Activated B cell treated with CpG ODN at 0.5 μM for 24 hours (primary cell): ENCODE measurements around the gene BLM. TPM values are rescaled to one million over a fixed set of nuclear protein-coding genes. Genes with fewer than 3 reads are reported as not detected.
"Not testable (repeated sequence)": the region's sequence is repeated elsewhere in the genome, so short reads cannot be mapped to it uniquely, and the experiment has no call there.

Experiments
- ATAC-seq: fragments of 200-7000 bp; cut with Tn5 transposase; one replicate; pipeline ENCODE4 v1.10.0; 2021; ENCODE audit warnings: low read depth, mild to moderate bottlenecking, moderate library complexity
- CTCF ChIA-PET: fragments of 350-600 bp; sonication (Branson Sonifier 250); formaldehyde crosslinking; loops from one replicate; lab custom pipeline; 2021; ENCODE audit warnings: antibody characterized with exemption; lab: Charles Lee
- POLR2A ChIA-PET: fragments of 350-600 bp; sonication (Branson Sonifier 250); formaldehyde crosslinking; loops from one replicate; lab custom pipeline; 2021; ENCODE audit warnings: antibody characterized with exemption; lab: Charles Lee
- DNase-seq: peaks from one replicate; pipeline ENCODE4 v3.0.0; 2022
- H3K27ac Mint-ChIP-seq: one replicate; pipeline ENCODE4 v1.8.0; 2020; ENCODE audit warnings: mixed read lengths
- H3K27me3 Mint-ChIP-seq: one replicate; pipeline ENCODE4 v1.8.0; 2021; ENCODE audit warnings: mixed read lengths
- H3K36me3 Mint-ChIP-seq: one replicate; pipeline ENCODE4 v1.8.0; 2021; ENCODE audit warnings: low read depth, mixed read lengths
- H3K4me1 Mint-ChIP-seq: one replicate; pipeline ENCODE4 v1.8.0; 2021; ENCODE audit warnings: mixed read lengths
- H3K4me3 Mint-ChIP-seq: one replicate; pipeline ENCODE4 v1.8.0; 2020; ENCODE audit warnings: mild to moderate bottlenecking, mixed read lengths
- H3K9me3 Mint-ChIP-seq: one replicate; pipeline ENCODE4 v1.8.0; 2020; ENCODE audit warnings: mixed read lengths
- intact Hi-C: fragments of 100-400 bp; cut with micrococcal nuclease; formaldehyde crosslinking; loops from one replicate; pipeline ENCODE4 v1.15.1; 2024
- total RNA-seq: library from RNA; stranded (reverse); gene quantifications from 2 replicates; pipeline ENCODE4 v1.2.3, GENCODE V29; 2022
- TF ChIP-seq, protein P1 (sequence below): fragments of 200-600 bp; IDR thresholded peaks from one replicate; pipeline ENCODE4 v1.8.0; 2022; ENCODE audit warnings: antibody characterized with exemption, mild to moderate bottlenecking

Gene BLM
- total RNA-seq, 1 donor from 2014 or later, result 23.4 TPM

DNA sequence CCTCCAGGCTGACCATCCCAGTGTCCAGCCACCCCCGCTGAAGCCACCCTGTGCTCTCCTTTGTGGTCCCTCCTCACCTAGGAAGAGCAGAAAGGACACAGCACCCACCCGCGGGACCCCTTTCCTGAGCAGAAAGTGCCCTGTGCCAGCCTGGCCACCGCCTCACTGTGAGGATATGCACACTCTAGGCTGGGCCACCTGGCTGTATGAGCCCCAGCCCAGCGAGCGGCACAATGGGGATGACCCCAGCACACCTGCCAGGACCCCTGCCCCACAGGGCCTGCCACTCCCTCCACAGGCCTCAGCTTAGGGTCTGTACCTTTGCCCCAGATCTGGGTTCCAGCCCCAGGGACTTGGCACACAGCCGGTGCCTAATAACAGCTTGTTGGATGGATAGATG lies 103.3 kb downstream of the BLM start:
- Mint-ChIP-seq H3K27me3 (no peaks in the 10 kb centered on the region), H3K9me3 (no peaks in the 10 kb centered on the region), H3K36me3 (peaks cover under 1% of the 10 kb centered on the region), H3K27ac (no peak overlapping the region), H3K4me3 (no peak overlapping the region), H3K4me1 (peaks cover 40% of the 10 kb centered on the region)
- CTCF ChIA-PET, result no interaction called here
- intact Hi-C loops, result no loop called here
- POLR2A ChIA-PET, result no interaction called here
- DNase-seq, result no peak
- TF ChIP-seq, protein P1, sequence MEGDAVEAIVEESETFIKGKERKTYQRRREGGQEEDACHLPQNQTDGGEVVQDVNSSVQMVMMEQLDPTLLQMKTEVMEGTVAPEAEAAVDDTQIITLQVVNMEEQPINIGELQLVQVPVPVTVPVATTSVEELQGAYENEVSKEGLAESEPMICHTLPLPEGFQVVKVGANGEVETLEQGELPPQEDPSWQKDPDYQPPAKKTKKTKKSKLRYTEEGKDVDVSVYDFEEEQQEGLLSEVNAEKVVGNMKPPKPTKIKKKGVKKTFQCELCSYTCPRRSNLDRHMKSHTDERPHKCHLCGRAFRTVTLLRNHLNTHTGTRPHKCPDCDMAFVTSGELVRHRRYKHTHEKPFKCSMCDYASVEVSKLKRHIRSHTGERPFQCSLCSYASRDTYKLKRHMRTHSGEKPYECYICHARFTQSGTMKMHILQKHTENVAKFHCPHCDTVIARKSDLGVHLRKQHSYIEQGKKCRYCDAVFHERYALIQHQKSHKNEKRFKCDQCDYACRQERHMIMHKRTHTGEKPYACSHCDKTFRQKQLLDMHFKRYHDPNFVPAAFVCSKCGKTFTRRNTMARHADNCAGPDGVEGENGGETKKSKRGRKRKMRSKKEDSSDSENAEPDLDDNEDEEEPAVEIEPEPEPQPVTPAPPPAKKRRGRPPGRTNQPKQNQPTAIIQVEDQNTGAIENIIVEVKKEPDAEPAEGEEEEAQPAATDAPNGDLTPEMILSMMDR, result no peak
- no peak for ATAC-seq

DNA sequence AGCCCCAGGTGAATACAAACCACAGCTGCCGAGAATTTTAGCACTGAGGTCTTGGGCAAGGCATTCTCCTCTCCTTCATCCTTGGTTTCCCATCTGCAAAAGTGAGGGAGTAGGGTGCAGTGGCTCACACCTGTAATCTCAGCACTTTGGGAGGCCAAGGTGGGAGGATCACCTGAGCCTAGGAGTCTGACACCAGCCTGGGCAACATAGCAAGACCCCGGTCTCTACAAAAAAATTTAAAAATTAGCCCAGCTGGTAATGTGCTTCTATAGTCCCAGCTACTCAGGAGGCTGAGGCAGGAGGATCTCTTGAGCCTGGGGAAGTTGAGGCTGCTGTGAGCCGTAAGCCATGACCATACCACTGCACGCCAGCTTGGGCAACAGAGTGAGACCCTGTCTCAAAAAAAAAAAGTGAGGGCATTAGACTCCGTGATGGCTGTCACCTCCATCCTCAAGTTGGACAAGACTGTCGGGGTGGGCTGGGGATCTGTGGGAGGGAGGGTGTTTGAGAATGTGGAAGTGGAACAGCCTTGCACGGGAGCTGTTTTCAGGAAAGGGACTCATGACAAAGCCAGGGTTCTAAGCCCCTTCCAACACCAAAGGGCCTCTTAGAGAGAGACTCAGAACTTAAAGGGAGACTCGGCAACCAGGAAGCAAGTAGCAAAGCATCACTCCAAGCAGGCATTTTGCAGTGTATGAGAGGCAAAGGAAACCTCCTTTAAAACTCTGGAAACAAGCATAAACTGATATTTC lies 105.2 kb downstream of the BLM start:
- ChIA-PET POLR2A (interaction anchor here (0.5 to 1.4 kb wide), 3 partner anchors 22 to 42 kb away, joined by 3 to 5 read pairs (median 4); no protein-coding TSS in a partner anchor), CTCF (no interaction called here)
- intact Hi-C loops, result no loop called here
- no peak overlapping the region for H3K4me3 Mint-ChIP-seq
- H3K27me3 Mint-ChIP-seq, result no peaks in the 10 kb centered on the region
- TF ChIP-seq, protein P1, result no peak
- H3K4me1 Mint-ChIP-seq, result peaks cover 29% of the 10 kb centered on the region
- no peak for ATAC-seq
- H3K36me3 Mint-ChIP-seq, result no peaks in the 10 kb centered on the region
- no peak overlapping the region for H3K27ac Mint-ChIP-seq
- DNase-seq, result no peak
- no peaks in the 10 kb centered on the region for H3K9me3 Mint-ChIP-seq

DNA sequence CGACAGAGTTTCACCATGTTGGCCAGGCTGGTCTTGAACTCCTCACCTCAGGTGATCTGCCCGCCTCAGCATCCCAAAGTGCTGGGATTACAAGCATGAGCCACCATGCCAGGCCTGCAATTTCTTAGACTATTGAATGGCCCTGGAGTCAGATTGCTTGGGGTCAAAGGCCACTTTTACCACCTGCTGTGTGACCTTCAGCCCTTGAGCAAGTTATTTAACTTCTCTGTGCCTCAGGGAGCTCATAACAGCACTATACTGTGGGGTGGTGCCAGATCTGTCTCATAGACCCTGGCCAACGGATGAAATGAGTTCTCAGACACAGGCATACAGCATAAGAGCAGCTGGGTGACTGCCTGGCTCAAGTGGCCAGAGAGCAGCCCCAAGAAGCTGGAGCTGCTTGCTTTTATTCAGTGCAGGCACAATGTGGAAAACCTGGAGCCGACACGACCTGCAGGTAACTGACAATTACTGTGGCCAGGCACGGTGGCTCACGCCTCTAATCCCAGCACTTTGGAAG lies 106.4 kb downstream of the BLM start:
- TF ChIP-seq, protein P1, result no peak
- H3K4me3 Mint-ChIP-seq, result no peak overlapping the region
- ATAC-seq (no peak), DNase-seq (no peak)
- intact Hi-C loops, result no loop called here
- no peaks in the 10 kb centered on the region for H3K36me3 Mint-ChIP-seq
- CTCF ChIA-PET, result no interaction called here
- H3K9me3 Mint-ChIP-seq, result no peaks in the 10 kb centered on the region
- H3K27me3 Mint-ChIP-seq, result no peaks in the 10 kb centered on the region
- POLR2A ChIA-PET, result interaction anchor here (0.6 to 1.4 kb wide), 3 partner anchors 7 to 51 kb away, joined by 3 to 6 read pairs (median 5); no protein-coding TSS in a partner anchor
- H3K4me1 Mint-ChIP-seq, result peaks cover 18% of the 10 kb centered on the region
- no peak overlapping the region for H3K27ac Mint-ChIP-seq

DNA sequence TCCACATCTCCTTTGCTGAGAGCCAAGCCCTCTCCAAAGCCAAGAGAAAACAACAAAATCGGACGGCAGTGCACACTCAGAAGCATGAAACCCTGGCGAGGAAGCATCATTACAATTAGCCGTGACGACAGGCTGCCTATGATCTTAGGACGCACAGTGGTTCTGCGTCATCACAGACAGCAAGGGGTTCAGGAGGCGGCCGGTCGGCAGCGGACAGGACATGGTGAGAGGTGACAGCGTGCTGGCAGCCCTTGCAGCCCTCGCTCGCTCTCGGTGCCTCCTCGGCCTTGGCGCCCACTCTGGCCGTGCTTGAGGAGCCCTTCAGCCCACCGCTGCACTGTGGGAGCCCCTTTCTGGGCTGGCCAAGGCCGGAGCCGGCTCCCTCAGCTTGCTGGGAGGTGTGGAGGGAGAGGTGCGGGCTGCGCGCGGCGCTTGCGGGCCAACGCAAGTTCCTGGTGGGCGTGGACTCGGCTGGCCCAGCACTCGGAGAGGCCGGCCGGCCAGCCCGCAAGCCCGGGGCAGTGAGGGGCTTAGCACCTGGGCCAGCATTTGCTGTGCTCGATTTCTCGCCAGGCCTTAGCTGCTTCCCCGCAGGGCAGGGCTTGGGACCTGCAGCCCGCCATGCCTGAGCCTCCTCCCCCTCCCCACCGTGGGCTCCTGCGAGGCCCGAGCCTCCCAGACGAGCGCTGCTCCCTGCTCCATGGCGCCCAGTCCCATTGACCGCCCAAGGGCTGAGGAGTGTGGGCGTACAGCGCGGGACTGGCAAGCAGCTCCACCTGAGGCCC lies 108.2 kb downstream of the BLM start:
- H3K27ac Mint-ChIP-seq, H3K27me3 Mint-ChIP-seq, ATAC-seq, H3K9me3 Mint-ChIP-seq, H3K4me3 Mint-ChIP-seq, CTCF ChIA-PET, DNase-seq, H3K36me3 Mint-ChIP-seq: not testable (repeated sequence)
- POLR2A ChIA-PET, result interaction anchor here (0.6 to 1.0 kb wide), 2 partner anchors 10 to 43 kb away, joined by 3 to 5 read pairs; no protein-coding TSS in a partner anchor
- H3K4me1 Mint-ChIP-seq, result peaks cover 23% of the 10 kb centered on the region
- intact Hi-C loops, result loop anchor here (2.0 kb wide), 1 partner anchor 13 kb away; no protein-coding TSS in a partner anchor

DNA sequence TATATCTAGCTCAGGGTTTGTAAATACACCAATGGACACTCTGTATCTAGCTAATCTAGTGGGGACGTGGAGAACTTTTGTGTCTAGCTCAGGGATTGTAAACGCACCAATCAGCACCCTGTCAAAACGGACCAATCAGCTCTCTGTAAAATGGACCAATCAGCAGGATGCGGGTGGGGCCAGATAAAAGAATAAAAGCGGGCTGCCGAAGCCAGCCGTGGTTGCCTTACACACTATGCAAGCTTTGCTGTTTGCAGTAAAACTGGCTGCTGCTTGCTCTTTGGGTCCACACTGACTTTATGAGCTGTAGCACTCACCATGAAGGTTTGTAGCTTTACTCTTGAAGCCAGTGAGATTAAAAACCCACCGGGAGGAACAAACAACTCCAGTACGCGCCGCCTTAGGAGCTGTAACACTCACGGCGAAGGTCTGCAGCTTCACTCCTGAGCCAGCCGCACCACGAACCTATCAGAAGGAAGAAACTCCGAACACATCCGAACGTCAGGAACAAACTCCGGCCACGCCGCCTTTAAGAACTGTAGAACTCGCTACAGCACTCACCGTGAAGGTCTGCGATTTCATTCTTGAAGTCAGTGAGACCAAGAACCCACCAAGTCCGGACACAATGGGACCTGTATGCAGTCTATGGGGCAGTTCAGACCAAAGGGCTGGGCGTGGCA lies 109.2 kb downstream of the BLM start:
- intact Hi-C loops, H3K27ac Mint-ChIP-seq, H3K27me3 Mint-ChIP-seq, H3K36me3 Mint-ChIP-seq, ATAC-seq, H3K4me3 Mint-ChIP-seq, H3K9me3 Mint-ChIP-seq, DNase-seq: not testable (repeated sequence)
- CTCF ChIA-PET, result interaction anchor here (1.2 kb wide), 1 partner anchor 8 kb away, joined by 4 read pairs; no protein-coding TSS in a partner anchor
- peaks cover 31% of the 10 kb centered on the region for H3K4me1 Mint-ChIP-seq
- POLR2A ChIA-PET, result interaction anchor here (0.6 to 1.0 kb wide), 2 partner anchors 11 to 42 kb away, joined by 3 to 5 read pairs; no protein-coding TSS in a partner anchor
